SK-N-SH treated with all-trans-retinoic acid at 6 μM for 48 hours (cell line): Measurements from ENCODE around the gene ARID1A.

Experiments used
- ATAC-seq: fragments of 200-7000 bp; cut with Tn5 transposase; 3 replicates; pipeline ENCODE4 v1.9.1; 2020; ENCODE audit warnings: mild to moderate bottlenecking, moderate library complexity
- ARNTL ChIP-seq: fragments of 450-650 bp; formaldehyde crosslinking; IDR thresholded peaks from 2 replicates; pipeline ENCODE4 v1.5.0; 2020; ENCODE audit warnings: low read depth, mild to moderate bottlenecking, moderate library complexity, borderline replicate concordance
- BACH2 ChIP-seq: fragments of 250-450 bp; sonication (Bioruptor Pico); IDR thresholded peaks from 2 replicates; pipeline ENCODE4 v1.9.0; 2021; ENCODE audit warnings: mild to moderate bottlenecking, borderline replicate concordance
- CSDC2 ChIP-seq: fragments of 250-450 bp; sonication (Bioruptor Pico); IDR thresholded peaks from 2 replicates; pipeline ENCODE4 v1.5.0; 2020; ENCODE audit warnings: mild to moderate bottlenecking, moderate library complexity
- ISL1 ChIP-seq: fragments of 250-450 bp; sonication (Bioruptor Pico); IDR thresholded peaks from 2 replicates; pipeline ENCODE4 v2.1.2; 2022; ENCODE audit warnings: mild to moderate bottlenecking, moderate library complexity
- OSR1 ChIP-seq: fragments of 250-450 bp; sonication (Bioruptor Pico); IDR thresholded peaks from 2 replicates; pipeline ENCODE4 v1.8.0; 2022; ENCODE audit warnings: moderate library complexity, mild to moderate bottlenecking, inconsistent platforms
- PPARA ChIP-seq: fragments of 250-450 bp; sonication (Bioruptor Pico); IDR thresholded peaks from 2 replicates; pipeline ENCODE4 v1.5.0; 2020; ENCODE audit warnings: mild to moderate bottlenecking, borderline replicate concordance
- RARB ChIP-seq: fragments of 250-450 bp; sonication (Bioruptor Pico); IDR thresholded peaks from 2 replicates; pipeline ENCODE4 v1.8.0; 2021; ENCODE audit warnings: mild to moderate bottlenecking, moderate library complexity
- SNAI2 ChIP-seq: fragments of 250-450 bp; sonication (Bioruptor Pico); IDR thresholded peaks from 2 replicates; pipeline ENCODE4 v1.5.0; 2020; ENCODE audit warnings: mild to moderate bottlenecking, moderate library complexity
- TCF4 ChIP-seq: fragments of 250-450 bp; sonication (Bioruptor Pico); IDR thresholded peaks from 2 replicates; pipeline ENCODE4 v1.8.0; 2021; ENCODE audit warnings: mild to moderate bottlenecking, moderate library complexity, borderline replicate concordance
- ZC3H10 ChIP-seq: fragments of 250-450 bp; sonication (Bioruptor Pico); IDR thresholded peaks from 2 replicates; pipeline ENCODE4 v1.5.1; 2021; ENCODE audit warnings: mild to moderate bottlenecking, moderate library complexity
- ZFP3 ChIP-seq: fragments of 250-450 bp; sonication (Bioruptor Pico); IDR thresholded peaks from 2 replicates; pipeline ENCODE4 v1.5.0; 2020; ENCODE audit warnings: mild to moderate bottlenecking, moderate library complexity
- ZFP30 ChIP-seq: fragments of 450-650 bp; formaldehyde crosslinking; IDR thresholded peaks from 2 replicates; pipeline ENCODE4 v1.5.0; 2022; ENCODE audit warnings: mild to moderate bottlenecking, moderate library complexity
- ZNF565 ChIP-seq: fragments of 450-650 bp; formaldehyde crosslinking; conservative IDR thresholded peaks from 2 replicates; pipeline ENCODE4 v1.5.0; 2020; ENCODE audit warnings: low read depth, mild to moderate bottlenecking, moderate library complexity
- ZNF70 ChIP-seq: fragments of 450-650 bp; formaldehyde crosslinking; IDR thresholded peaks from 2 replicates; pipeline ENCODE4 v1.5.0; 2020; ENCODE audit warnings: mild to moderate bottlenecking, moderate library complexity
- TF ChIP-seq, protein P1 (sequence below): fragments of 250-450 bp; sonication (Bioruptor Pico); IDR thresholded peaks from 2 replicates; pipeline ENCODE4 v1.8.0; 2021; ENCODE audit warnings: low read depth, mild to moderate bottlenecking, moderate library complexity, borderline replicate concordance
- TF ChIP-seq, protein P2 (sequence below): fragments of 250-450 bp; sonication (Bioruptor Pico); IDR thresholded peaks from 2 replicates; pipeline ENCODE4 v1.5.0; 2020; ENCODE audit warnings: mild to moderate bottlenecking, moderate library complexity
- TF ChIP-seq, protein P3 (sequence below): fragments of 250-450 bp; sonication (Bioruptor Pico); IDR thresholded peaks from 2 replicates; pipeline ENCODE4 v1.8.0; 2020; ENCODE audit warnings: mild to moderate bottlenecking, moderate library complexity, borderline replicate concordance
- TF ChIP-seq, protein P4 (sequence below): fragments of 250-450 bp; sonication (Bioruptor Pico); IDR thresholded peaks from 2 replicates; pipeline ENCODE4 v1.5.1; 2021; ENCODE audit warnings: mild to moderate bottlenecking, moderate library complexity

ARID1A gene

DNA sequence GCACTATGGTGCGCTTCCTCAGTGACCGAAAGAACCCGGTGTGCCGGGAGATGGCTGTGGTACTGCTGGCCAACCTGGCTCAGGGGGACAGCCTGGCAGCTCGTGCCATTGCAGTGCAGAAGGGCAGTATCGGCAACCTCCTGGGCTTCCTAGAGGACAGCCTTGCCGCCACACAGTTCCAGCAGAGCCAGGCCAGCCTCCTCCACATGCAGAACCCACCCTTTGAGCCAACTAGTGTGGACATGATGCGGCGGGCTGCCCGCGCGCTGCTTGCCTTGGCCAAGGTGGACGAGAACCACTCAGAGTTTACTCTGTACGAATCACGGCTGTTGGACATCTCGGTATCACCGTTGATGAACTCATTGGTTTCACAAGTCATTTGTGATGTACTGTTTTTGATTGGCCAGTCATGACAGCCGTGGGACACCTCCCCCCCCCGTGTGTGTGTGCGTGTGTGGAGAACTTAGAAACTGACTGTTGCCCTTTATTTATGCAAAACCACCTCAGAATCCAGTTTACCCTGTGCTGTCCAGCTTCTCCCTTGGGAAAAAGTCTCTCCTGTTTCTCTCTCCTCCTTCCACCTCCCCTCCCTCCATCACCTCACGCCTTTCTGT is 84.6 kb downstream of the ARID1A start:
- no peak for ATAC-seq
- TF ChIP-seq ZNF70 (no peak), ZC3H10 (no peak), RARB (CRISPR knock-in tag) (no peak), ARNTL (CRISPR knock-in tag) (no peak), PPARA (CRISPR knock-in tag) (no peak), ZFP30 (CRISPR knock-in tag) (no peak)
- TF ChIP-seq, protein P1, sequence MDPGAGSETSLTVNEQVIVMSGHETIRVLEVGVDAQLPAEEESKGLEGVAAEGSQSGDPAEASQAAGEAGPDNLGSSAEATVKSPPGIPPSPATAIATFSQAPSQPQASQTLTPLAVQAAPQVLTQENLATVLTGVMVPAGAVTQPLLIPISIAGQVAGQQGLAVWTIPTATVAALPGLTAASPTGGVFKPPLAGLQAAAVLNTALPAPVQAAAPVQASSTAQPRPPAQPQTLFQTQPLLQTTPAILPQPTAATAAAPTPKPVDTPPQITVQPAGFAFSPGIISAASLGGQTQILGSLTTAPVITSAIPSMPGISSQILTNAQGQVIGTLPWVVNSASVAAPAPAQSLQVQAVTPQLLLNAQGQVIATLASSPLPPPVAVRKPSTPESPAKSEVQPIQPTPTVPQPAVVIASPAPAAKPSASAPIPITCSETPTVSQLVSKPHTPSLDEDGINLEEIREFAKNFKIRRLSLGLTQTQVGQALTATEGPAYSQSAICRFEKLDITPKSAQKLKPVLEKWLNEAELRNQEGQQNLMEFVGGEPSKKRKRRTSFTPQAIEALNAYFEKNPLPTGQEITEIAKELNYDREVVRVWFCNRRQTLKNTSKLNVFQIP (CRISPR knock-in tag), result no peak

DNA sequence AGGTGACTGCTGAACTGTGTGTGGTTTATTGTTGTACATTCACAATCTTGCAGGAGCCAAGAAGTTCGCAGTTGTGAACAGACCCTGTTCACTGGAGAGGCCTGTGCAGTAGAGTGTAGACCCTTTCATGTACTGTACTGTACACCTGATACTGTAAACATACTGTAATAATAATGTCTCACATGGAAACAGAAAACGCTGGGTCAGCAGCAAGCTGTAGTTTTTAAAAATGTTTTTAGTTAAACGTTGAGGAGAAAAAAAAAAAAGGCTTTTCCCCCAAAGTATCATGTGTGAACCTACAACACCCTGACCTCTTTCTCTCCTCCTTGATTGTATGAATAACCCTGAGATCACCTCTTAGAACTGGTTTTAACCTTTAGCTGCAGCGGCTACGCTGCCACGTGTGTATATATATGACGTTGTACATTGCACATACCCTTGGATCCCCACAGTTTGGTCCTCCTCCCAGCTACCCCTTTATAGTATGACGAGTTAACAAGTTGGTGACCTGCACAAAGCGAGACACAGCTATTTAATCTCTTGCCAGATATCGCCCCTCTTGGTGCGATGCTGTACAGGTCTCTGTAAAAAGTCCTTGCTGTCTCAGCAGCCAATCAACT is 85.5 kb downstream of the ARID1A start:
- no peak for TF ChIP-seq ZC3H10
- no peak for TF ChIP-seq ZFP30 (CRISPR knock-in tag)
- no peak for TF ChIP-seq PPARA (CRISPR knock-in tag)
- TF ChIP-seq CSDC2 (CRISPR knock-in tag), result no peak
- TF ChIP-seq, protein P2, sequence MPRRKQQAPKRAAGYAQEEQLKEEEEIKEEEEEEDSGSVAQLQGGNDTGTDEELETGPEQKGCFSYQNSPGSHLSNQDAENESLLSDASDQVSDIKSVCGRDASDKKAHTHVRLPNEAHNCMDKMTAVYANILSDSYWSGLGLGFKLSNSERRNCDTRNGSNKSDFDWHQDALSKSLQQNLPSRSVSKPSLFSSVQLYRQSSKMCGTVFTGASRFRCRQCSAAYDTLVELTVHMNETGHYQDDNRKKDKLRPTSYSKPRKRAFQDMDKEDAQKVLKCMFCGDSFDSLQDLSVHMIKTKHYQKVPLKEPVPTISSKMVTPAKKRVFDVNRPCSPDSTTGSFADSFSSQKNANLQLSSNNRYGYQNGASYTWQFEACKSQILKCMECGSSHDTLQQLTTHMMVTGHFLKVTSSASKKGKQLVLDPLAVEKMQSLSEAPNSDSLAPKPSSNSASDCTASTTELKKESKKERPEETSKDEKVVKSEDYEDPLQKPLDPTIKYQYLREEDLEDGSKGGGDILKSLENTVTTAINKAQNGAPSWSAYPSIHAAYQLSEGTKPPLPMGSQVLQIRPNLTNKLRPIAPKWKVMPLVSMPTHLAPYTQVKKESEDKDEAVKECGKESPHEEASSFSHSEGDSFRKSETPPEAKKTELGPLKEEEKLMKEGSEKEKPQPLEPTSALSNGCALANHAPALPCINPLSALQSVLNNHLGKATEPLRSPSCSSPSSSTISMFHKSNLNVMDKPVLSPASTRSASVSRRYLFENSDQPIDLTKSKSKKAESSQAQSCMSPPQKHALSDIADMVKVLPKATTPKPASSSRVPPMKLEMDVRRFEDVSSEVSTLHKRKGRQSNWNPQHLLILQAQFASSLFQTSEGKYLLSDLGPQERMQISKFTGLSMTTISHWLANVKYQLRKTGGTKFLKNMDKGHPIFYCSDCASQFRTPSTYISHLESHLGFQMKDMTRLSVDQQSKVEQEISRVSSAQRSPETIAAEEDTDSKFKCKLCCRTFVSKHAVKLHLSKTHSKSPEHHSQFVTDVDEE (CRISPR knock-in tag), result no peak
- no peak for TF ChIP-seq ZFP3
- no peak for TF ChIP-seq SNAI2 (CRISPR knock-in tag)
- TF ChIP-seq, protein P1 (CRISPR knock-in tag), result no peak

DNA sequence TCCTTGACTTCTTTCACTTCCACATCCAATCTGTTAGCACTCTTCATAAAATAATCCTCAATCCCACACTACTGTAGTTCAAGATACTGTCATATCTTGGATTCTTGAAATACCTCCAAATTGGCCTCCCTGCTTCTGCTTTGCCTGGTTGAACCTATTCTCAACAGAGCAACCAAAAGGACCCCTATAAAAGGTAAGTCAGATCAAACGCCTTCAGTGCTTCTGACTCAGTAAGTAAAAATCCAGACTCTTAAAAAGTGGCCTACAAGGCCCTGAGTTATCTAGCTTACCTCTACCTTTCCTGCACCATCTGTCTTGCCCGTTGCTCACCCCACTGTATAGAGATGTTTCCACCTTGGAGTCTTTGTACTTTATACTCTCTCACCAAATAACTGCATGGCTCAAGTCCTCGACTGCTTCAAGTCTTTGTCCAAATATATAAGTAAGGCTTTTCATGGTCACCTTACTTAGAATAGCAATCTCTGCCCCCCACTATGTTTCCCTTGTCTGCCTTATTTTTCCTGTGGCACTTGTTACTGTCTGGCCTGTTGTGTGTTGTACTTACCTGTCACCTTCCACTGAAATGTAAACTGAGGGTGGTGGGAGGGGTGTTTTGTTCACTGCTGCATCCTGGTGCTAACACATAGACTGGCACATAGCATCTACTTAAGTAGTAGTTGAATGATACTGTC is 86.9 kb downstream of the ARID1A start:
- TF ChIP-seq CSDC2 (CRISPR knock-in tag), result no peak
- no peak for TF ChIP-seq ZFP30 (CRISPR knock-in tag)
- TF ChIP-seq SNAI2 (CRISPR knock-in tag), result no peak
- no peak for TF ChIP-seq BACH2 (CRISPR knock-in tag)
- TF ChIP-seq ZNF565, result no peak
- no peak for TF ChIP-seq ZFP3
- ATAC-seq, result no peak

More for the DNA sequence above, 85.5 kb downstream of the ARID1A start:
- ATAC-seq, result no peak

DNA sequence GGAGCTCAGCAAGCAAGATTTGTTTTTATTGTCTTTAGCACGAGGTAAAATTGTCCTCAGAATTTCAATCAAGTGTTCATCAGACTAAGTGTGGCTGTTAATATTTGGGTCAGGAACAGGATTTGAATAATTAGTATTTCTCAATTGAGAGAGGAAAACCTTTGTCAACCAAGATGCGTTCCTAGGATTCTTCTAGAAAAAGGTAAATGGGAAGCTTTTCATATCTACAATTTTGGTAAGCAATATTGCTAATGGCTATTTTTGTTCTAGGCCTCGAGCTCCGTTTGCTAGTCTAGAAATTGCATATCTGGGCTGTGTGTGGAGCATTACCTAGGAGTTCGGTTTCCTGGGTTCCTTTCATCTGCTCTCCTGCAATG is 87.8 kb downstream of the ARID1A start:
- TF ChIP-seq RARB (CRISPR knock-in tag), result no peak
- no peak for TF ChIP-seq ZFP3
- no peak for TF ChIP-seq OSR1 (CRISPR knock-in tag)
- TF ChIP-seq ZFP30 (CRISPR knock-in tag), result no peak
- no peak for TF ChIP-seq ISL1 (CRISPR knock-in tag)
- no peak for TF ChIP-seq TCF4 (CRISPR knock-in tag)
- no peak for TF ChIP-seq PPARA (CRISPR knock-in tag)
- no peak for TF ChIP-seq BACH2 (CRISPR knock-in tag)
- TF ChIP-seq ZNF70, result no peak
- TF ChIP-seq, protein P3, sequence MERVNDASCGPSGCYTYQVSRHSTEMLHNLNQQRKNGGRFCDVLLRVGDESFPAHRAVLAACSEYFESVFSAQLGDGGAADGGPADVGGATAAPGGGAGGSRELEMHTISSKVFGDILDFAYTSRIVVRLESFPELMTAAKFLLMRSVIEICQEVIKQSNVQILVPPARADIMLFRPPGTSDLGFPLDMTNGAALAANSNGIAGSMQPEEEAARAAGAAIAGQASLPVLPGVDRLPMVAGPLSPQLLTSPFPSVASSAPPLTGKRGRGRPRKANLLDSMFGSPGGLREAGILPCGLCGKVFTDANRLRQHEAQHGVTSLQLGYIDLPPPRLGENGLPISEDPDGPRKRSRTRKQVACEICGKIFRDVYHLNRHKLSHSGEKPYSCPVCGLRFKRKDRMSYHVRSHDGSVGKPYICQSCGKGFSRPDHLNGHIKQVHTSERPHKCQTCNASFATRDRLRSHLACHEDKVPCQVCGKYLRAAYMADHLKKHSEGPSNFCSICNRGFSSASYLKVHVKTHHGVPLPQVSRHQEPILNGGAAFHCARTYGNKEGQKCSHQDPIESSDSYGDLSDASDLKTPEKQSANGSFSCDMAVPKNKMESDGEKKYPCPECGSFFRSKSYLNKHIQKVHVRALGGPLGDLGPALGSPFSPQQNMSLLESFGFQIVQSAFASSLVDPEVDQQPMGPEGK (CRISPR knock-in tag), result no peak
- TF ChIP-seq, protein P1 (CRISPR knock-in tag), result no peak
- TF ChIP-seq, protein P4, sequence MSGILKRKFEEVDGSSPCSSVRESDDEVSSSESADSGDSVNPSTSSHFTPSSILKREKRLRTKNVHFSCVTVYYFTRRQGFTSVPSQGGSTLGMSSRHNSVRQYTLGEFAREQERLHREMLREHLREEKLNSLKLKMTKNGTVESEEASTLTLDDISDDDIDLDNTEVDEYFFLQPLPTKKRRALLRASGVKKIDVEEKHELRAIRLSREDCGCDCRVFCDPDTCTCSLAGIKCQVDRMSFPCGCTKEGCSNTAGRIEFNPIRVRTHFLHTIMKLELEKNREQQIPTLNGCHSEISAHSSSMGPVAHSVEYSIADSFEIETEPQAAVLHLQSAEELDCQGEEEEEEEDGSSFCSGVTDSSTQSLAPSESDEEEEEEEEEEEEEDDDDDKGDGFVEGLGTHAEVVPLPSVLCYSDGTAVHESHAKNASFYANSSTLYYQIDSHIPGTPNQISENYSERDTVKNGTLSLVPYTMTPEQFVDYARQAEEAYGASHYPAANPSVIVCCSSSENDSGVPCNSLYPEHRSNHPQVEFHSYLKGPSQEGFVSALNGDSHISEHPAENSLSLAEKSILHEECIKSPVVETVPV (CRISPR knock-in tag), result no peak
- no peak for ATAC-seq
